ENCODE measurements around the gene ABL1. TPM values are rescaled to one million over a fixed set of nuclear protein-coding genes. Genes with fewer than 3 reads are reported as not detected.

ABL1 gene
- total and polyA plus RNA-seq, 7 donors: 24.5 to 127 (median 69.6) TPM

DNA sequence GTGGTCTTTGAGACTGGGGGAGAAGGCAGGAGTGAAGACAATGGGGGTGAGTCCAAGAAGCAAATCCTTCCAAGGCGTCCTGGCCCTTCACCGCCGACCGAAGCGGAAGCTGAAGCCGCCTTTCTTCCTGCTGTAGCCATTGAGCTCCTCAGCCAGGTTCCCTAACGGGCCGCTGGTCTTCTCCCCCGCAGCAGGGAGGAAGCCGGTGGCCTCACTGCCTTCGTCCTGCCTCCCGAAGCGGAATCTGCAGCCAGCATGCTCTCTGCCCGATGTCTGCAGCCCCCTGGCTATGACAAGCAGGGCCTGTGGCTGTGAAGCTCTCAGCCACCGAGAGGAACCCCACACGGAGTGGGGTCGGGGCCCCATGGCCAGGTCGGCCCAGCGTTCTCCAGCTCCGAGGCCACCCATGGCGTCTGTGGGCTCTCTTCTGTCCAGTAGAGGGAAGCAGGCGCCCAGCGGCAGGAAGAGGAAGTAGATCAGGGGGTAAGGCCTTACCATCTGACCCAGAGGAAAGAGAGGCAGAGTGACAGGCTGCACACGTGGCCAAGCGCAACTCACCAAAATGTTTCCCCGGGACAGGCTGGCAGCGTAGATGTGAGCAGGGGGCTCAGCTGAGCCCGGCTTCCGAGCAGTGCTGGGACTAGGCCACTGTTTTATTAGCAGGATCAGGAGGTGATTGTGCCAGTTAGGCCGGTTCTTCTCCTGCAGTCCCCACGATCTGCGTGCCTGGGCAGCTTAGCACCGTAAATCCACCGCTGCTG is 58.5 kb downstream of the ABL1 start:
- TF ChIP-seq POLR2A (IDR thresholded peaks at IDR 0.05) (no peak), POLR2AphosphoS5 (IDR thresholded peaks at IDR 0.05) (peak in 2 of 4 donors; percentile 37 to 38), EP300 (IDR thresholded peaks at IDR 0.05) (no peak)
- TF ChIP-seq, protein P1, sequence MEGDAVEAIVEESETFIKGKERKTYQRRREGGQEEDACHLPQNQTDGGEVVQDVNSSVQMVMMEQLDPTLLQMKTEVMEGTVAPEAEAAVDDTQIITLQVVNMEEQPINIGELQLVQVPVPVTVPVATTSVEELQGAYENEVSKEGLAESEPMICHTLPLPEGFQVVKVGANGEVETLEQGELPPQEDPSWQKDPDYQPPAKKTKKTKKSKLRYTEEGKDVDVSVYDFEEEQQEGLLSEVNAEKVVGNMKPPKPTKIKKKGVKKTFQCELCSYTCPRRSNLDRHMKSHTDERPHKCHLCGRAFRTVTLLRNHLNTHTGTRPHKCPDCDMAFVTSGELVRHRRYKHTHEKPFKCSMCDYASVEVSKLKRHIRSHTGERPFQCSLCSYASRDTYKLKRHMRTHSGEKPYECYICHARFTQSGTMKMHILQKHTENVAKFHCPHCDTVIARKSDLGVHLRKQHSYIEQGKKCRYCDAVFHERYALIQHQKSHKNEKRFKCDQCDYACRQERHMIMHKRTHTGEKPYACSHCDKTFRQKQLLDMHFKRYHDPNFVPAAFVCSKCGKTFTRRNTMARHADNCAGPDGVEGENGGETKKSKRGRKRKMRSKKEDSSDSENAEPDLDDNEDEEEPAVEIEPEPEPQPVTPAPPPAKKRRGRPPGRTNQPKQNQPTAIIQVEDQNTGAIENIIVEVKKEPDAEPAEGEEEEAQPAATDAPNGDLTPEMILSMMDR (IDR thresholded peaks at IDR 0.05): peak in 2 of 4 experiments; percentile 21 to 33
- H3K4me1 ChIP-seq: peaks cover 0 to 40% (median 32%) of the 10 kb centered on the region in 4 donors
- 54 to 69% methylated on average over 34 of the region's 34 CpGs for WGBS, 2 donors
- H3K27me3 ChIP-seq: peaks cover 0 to 12% (median 0%) of the 10 kb centered on the region in 3 donors
- intact Hi-C loops (cut with DNase I): no loop called here
- peaks cover 29 to 53% (median 42%) of the 10 kb centered on the region in 4 donors for H3K36me3 ChIP-seq
- H3K27ac ChIP-seq: peak overlapping the region in 3 of 4 donors; percentile 40 to 63 (median 49)
- no peaks in the 10 kb centered on the region for H3K9me3 ChIP-seq
- DNase-seq: no peak
- no peak overlapping the region for H3K4me3 ChIP-seq

DNA sequence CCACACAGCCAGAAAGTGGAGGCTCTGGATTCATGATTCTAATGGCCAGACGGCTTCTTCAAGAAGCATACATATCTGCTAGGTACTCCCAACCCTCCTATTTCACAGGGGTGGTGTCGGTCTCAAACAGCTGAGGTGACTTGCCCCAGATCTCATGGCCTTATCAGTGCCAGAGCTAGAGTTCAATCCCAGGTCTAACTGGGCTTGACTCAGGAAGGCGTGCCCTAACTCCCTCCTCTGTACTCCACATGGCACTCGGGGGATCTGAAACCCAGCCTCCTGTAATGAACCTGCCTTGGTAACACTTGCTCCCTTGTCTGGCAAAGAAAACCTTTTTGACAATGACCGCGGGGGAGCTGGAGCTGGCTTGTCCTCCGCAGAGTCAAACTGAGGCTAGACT is 59.5 kb downstream of the ABL1 start:
- H3K4me1 ChIP-seq: peaks cover 0 to 40% (median 32%) of the 10 kb centered on the region in 4 donors
- peaks cover 0 to 18% (median 5%) of the 10 kb centered on the region in 3 donors for H3K27me3 ChIP-seq
- intact Hi-C loops (cut with DNase I): no loop called here
- 43 to 66% methylated on average over 7 of the region's 7 CpGs for WGBS, 2 donors
- peak overlapping the region in 3 of 4 donors; percentile 40 to 63 (median 49) for H3K27ac ChIP-seq
- H3K36me3 ChIP-seq: peaks cover 20 to 43% (median 33%) of the 10 kb centered on the region in 4 donors
- no peak for DNase-seq
- no peaks in the 10 kb centered on the region for H3K9me3 ChIP-seq
- TF ChIP-seq POLR2A (IDR thresholded peaks at IDR 0.05) (no peak), EP300 (IDR thresholded peaks at IDR 0.05) (no peak), POLR2AphosphoS5 (IDR thresholded peaks at IDR 0.05) (no peak)
- TF ChIP-seq, protein P1 (IDR thresholded peaks at IDR 0.05): no peak
- H3K4me3 ChIP-seq: no peak overlapping the region

DNA sequence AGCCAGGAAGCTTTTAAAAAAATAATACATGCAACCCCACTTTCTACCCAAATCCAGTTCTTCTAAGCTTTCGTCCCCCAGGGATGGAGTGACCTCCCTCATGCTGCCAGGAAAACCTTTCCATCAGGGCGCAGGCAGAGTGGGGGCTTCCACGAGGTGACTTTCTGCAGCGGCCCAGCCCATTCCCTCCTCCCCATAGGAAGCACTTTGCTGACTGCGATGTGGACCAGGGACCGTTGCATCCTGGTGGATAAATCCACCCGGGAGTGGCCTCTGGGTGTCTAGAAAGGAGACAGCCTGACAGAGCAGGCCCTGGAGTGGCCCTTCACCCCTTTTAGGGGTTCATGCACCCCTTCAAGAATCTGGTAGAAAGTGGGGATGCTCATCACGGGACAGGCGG is 60.0 kb downstream of the ABL1 start:
- Histone ChIP-seq H3K4me3 (no peak overlapping the region), H3K27ac (peak overlapping the region in 2 of 4 donors; percentile 49 to 63), H3K9me3 (no peaks in the 10 kb centered on the region), H3K36me3 (peaks cover 17 to 38% (median 28%) of the 10 kb centered on the region in 4 donors), H3K4me1 (peaks cover 0 to 40% (median 32%) of the 10 kb centered on the region in 4 donors), H3K27me3 (peaks cover 0 to 23% (median 8%) of the 10 kb centered on the region in 3 donors)
- TF ChIP-seq POLR2AphosphoS5 (IDR thresholded peaks at IDR 0.05): no peak
- TF ChIP-seq POLR2A (IDR thresholded peaks at IDR 0.05): no peak
- TF ChIP-seq, protein P1 (IDR thresholded peaks at IDR 0.05): no peak
- no peak for TF ChIP-seq EP300 (IDR thresholded peaks at IDR 0.05)
- intact Hi-C loops (cut with DNase I): no loop called here
- 69 to 77% methylated on average over 9 of the region's 9 CpGs for WGBS, 2 donors
- DNase-seq: no peak

DNA sequence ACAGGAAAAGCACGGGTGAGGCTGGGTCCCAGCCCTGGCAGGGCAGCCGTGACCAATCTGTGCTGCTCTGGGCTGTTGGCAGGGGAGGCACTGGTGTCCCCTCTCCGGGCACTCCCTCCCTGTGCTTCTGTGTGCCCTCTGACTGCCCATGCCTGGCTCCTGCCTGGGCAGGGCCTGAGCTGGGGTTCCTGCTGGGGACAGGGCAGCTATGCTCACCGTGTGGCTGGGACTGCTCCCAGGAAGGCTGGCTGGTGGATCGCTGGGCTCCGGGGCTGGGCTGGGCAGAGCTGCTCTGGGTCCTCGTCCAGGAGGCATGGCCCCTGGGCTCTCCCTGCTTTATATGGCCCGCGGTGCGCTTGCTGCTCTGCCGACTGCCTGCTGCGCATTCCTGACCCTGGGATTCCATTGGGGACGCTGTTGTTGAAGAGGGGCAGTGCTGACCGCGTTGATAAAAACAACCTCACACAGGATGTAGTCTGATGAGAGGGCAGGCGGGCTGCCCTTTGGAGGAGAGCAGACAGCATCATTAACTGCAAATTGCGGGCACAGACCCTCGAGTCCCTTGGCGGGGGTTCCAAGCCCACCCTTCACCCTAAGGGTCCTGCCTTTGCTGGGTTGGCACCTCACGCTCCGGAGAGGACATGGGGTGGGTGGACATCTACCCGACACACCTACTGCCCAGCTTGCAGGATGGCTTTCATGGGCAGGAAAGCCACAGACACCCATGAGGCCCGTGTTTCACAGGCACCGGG is 60.6 kb downstream of the ABL1 start:
- TF ChIP-seq EP300 (IDR thresholded peaks at IDR 0.05): no peak
- no peak for TF ChIP-seq POLR2A (IDR thresholded peaks at IDR 0.05)
- peak in 1 of 4 donors; percentile 6 for TF ChIP-seq POLR2AphosphoS5 (IDR thresholded peaks at IDR 0.05)
- H3K27ac ChIP-seq: peak overlapping the region in 2 of 4 donors; percentile 49 to 63
- H3K4me1 ChIP-seq: peaks cover 0 to 40% (median 32%) of the 10 kb centered on the region in 4 donors
- peaks cover 12 to 32% (median 22%) of the 10 kb centered on the region in 4 donors for H3K36me3 ChIP-seq
- 43 to 65% methylated on average over 24 of the region's 24 CpGs for WGBS, 2 donors
- no peak overlapping the region for H3K4me3 ChIP-seq
- intact Hi-C loops (cut with DNase I): no loop called here
- no peaks in the 10 kb centered on the region for H3K9me3 ChIP-seq
- DNase-seq: no peak
- peaks cover 0 to 29% (median 8%) of the 10 kb centered on the region in 3 donors for H3K27me3 ChIP-seq

Data from sigmoid colon (tissue), 7 donors.